HG03558 (cell line): ENCODE data around the gene F11R.
"Not testable (repeated sequence)": the region's sequence is repeated elsewhere in the genome, so short reads cannot be mapped to it uniquely, and the experiment has no call there.

Source experiments
- ATAC-seq: cut with Tn5 transposase; IDR thresholded peaks from one replicate; pipeline ENCODE4 v1.9.1; 2021; ENCODE audit warnings: moderate number of reproducible peaks; ENCODE audit not compliant: unreplicated experiment; ENCODE audit errors: extremely low read depth

The F11R gene

GRCh38 chr1:161020509-161021164, at the start of gene F11R:
Gene F11R, minus strand, starts transcription at chr1:161021152. Its CDS starts 79 bp downstream, at chr1:161021073.
- no peak for ATAC-seq

GRCh38 chr1:161069731-161070270, 48.8 kb upstream of the F11R start, which contains the start of gene ARHGAP30:
Gene ARHGAP30, minus strand, starts transcription at chr1:161069891. Its CDS starts 267 bp downstream, at chr1:161069624.
- ATAC-seq: peak; percentile 81

- no peak for ATAC-seq
Observed at GRCh38 chr1:161069241-161069640, 48.3 kb upstream of the F11R start.

GRCh38 chr1:161068306-161069234, 47.6 kb upstream of the F11R start:
- ATAC-seq: no peak

- no peak for ATAC-seq
Observed at GRCh38 chr1:161066694-161067093, 45.7 kb upstream of the F11R start.

GRCh38 chr1:161065681-161066080, 44.7 kb upstream of the F11R start:
- ATAC-seq: not testable (repeated sequence)

- not testable (repeated sequence) for ATAC-seq
Observed at GRCh38 chr1:161063936-161064335, 43.0 kb upstream of the F11R start.

GRCh38 chr1:161061419-161061818, 40.5 kb upstream of the F11R start:
- ATAC-seq: no peak

GRCh38 chr1:161059293-161059692, 38.3 kb upstream of the F11R start:
- no peak for ATAC-seq

GRCh38 chr1:161054805-161055204, 33.9 kb upstream of the F11R start:
- ATAC-seq: no peak

- no peak for ATAC-seq
Observed at GRCh38 chr1:161054232-161054631, 33.3 kb upstream of the F11R start.

- no peak for ATAC-seq
Observed at GRCh38 chr1:161052899-161053298, 31.9 kb upstream of the F11R start.

- no peak for ATAC-seq
Observed at GRCh38 chr1:161051219-161051618, 30.3 kb upstream of the F11R start.

- no peak for ATAC-seq
Observed at GRCh38 chr1:161048949-161049722, 28.2 kb upstream of the F11R start.

- ATAC-seq: no peak
Observed at GRCh38 chr1:161047436-161048420, 26.8 kb upstream of the F11R start.

- ATAC-seq: no peak
Observed at GRCh38 chr1:161046605-161047228, 25.8 kb upstream of the F11R start.

GRCh38 chr1:161045736-161046604, 25.0 kb upstream of the F11R start, which contains the start of gene USF1:
Gene USF1, minus strand, starts transcription at chr1:161045977. Its CDS starts 2,702 bp downstream, at chr1:161043275.
- ATAC-seq: peak; percentile 36
